ENCODE measurements around the gene CLCF1.

CLCF1 gene

GRCh38 chr11:67411785-67412152 is 38.4 kb upstream of the CLCF1 start:
- no peak for DNase-seq (ENCODE audit: low read depth)
- H3K4me3 ChIP-seq (ENCODE audit: low read length) = no peak overlapping the region

GRCh38 chr11:67410984-67411784 is 37.8 kb upstream of the CLCF1 start:
- no peak overlapping the region for H3K4me3 ChIP-seq (ENCODE audit: low read length)
- TF ChIP-seq CTCF (IDR thresholded peaks at IDR 0.05; ENCODE audit: insufficient read depth, low read depth, low read length, missing control alignments) = no peak
- DNase-seq (ENCODE audit: low read depth) = no peak

More at GRCh38 chr11:67411785-67412152, 38.4 kb upstream of the CLCF1 start:
- TF ChIP-seq CTCF (IDR thresholded peaks at IDR 0.05; ENCODE audit: insufficient read depth, low read depth, low read length, missing control alignments) = no peak

DNA sequence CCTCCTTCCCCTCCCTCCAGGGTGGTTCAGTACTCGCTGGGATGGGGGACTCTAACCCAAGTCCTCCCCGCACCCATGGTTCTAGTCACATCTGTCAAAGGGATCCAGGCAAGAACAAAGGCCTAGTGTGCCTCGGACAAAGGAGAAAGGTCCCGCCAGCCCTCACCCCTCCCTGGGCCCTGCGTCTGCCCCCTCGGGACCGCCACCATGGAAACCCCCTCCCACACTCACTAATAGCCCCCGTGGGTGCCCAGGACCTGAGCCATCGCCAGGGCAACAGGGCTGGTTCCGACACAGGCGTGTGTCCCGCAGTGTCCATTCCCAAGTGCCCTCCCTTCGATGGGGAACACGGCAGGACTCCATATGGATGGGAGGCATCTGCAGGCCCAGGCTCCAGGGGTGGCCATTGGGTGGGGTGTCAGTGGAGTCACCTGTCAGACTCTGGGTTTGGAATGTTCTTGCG is 37.0 kb upstream of the CLCF1 start:
- no peak overlapping the region for H3K4me3 ChIP-seq (ENCODE audit: low read length)
- no peak for DNase-seq (ENCODE audit: low read depth)
- TF ChIP-seq CTCF (IDR thresholded peaks at IDR 0.05; ENCODE audit: insufficient read depth, low read depth, low read length, missing control alignments) = no peak

DNA sequence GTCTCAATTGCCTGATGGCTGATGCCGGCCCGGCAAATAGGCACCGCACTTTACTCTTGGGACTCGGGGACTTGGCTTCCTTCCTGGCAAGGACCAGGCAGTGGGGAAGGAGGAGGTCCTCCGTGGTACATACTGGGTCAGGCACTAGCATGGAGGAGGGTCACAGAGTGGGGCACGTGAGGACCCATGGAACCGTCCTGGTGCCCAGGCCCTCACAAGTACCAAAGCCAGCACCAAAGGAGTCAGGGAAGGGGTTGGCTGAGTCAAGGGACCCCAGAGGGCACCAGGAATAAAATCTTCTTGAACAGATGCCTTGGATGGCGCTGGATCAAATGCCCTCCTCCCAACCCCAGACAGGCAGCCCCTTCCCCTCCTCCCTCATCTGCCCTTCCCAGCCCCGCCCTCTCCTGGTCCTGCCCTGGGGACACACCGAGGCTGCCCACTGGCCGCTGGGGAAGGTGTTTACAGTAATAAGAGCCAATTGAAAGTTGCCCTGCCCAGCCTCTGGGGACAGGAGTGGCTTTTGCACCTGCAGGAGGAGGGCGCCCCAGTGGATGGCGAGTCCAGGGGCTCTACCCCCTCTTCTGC is 36.5 kb upstream of the CLCF1 start:
- DNase-seq (ENCODE audit: low read depth) = no peak
- TF ChIP-seq CTCF (IDR thresholded peaks at IDR 0.05; ENCODE audit: insufficient read depth, low read depth, low read length, missing control alignments) = no peak
- no peak overlapping the region for H3K4me3 ChIP-seq (ENCODE audit: low read length)

DNA sequence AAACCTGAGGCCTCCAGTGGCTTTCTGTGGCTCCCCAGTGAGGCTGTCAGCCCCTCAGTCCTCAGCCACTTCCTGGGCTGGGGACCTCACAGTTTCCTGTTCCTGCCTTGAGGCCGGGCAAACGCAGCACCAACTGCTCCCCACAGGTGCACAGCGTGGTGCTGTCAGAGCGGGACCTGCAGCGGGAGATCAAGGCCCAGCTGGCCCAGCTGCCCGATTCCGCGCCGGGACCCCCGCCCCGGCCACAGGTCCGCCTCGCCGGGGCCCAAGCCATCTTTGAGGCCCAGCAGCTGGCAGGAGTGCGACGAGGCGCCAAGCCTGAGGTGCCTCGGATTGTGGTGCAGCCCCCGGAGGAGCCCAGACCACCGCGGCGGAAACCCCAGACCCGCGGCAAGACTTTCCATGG is 35.9 kb upstream of the CLCF1 start:
- DNase-seq (ENCODE audit: low read depth) = no peak
- H3K4me3 ChIP-seq (ENCODE audit: low read length) = no peak overlapping the region

DNA sequence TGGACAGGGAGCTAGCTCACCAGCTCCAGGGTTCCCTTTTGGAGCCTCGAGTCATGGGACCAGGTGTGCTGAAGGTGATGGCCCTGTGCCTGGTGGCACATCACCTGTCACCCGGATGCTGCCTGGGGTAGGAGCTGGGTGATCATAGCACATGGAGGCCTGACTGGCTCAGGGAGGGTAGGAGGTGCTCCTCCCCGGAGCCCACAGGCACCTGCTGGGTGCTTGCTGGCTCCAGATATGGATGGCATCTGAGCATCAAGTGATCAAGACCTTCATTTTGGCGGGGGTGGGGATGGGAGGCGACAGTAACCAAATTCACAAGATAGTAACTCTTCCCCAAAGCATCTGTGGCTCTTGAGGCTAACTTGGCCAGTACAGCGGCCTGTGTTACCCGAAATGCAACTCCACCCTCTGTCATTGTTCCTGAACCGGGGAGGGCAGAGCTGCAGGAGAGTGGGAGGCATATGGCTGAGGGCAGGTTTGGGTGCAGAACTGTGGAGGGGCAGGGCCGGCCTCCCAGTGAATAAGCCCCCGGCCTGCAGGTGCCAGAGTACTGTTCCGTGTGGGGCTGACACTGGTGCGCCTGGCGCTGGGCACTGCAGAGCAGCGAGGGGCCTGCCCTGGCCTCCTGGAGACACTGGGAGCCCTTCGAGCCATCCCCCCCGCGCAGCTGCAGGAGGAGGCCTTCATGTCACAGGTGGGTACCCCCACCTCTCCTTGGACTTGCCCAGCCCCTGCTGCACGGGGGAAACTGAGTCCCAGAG is 35.2 kb upstream of the CLCF1 start:
- DNase-seq (ENCODE audit: low read depth) = no peak
- H3K4me3 ChIP-seq (ENCODE audit: low read length) = no peak overlapping the region
- TF ChIP-seq CTCF (IDR thresholded peaks at IDR 0.05; ENCODE audit: insufficient read depth, low read depth, low read length, missing control alignments) = no peak

More for the DNA sequence above, 35.9 kb upstream of the CLCF1 start:
- TF ChIP-seq CTCF (IDR thresholded peaks at IDR 0.05; ENCODE audit: insufficient read depth, low read depth, low read length, missing control alignments) = no peak
